ENCODE results near the gene OTULIN. TPM values are rescaled to one million over a fixed set of nuclear protein-coding genes. Genes with fewer than 3 reads are reported as not detected.

The OTULIN gene
- total and polyA plus RNA-seq, 2 experiments from 2014 or later, result 24.3 to 43.9 TPM

- Histone ChIP-seq H3K9me2 (ENCODE audit: insufficient read depth) (no peaks in the 10 kb centered on the region), H4K20me1 (replicated peaks; ENCODE audit: insufficient read depth) (no peaks in the 10 kb centered on the region), H3K36me3 (ENCODE audit: insufficient read depth) (no peaks in the 10 kb centered on the region), H2AFZ (no peak overlapping the region), H3K4me3 (no peak overlapping the region), H3K79me2 (replicated peaks; ENCODE audit: insufficient read depth) (no peaks in the 10 kb centered on the region), H3F3A (replicated peaks; ENCODE audit: low read depth) (no peaks in the 10 kb centered on the region), H3K4me2 (no peak overlapping the region), H3K27me3 (ENCODE audit: insufficient read depth) (no peaks in the 10 kb centered on the region), H3K4me1 (ENCODE audit: insufficient read depth) (peaks cover 18% of the 10 kb centered on the region), H3K27ac (ENCODE audit: low read depth) (no peak overlapping the region)
- no peak overlapping the region for H3K4me3 Mint-ChIP-seq
- ATAC-seq (no peak), DNase-seq (ENCODE audit: low spot score) (no peak)
- H3K36me3 Mint-ChIP-seq (ENCODE audit: low read depth), result no peaks in the 10 kb centered on the region; the same call in 2 of the 3 replicates
- peaks cover 16% of the 10 kb centered on the region for H3K27me3 Mint-ChIP-seq (ENCODE audit: insufficient read depth, low read depth, poor library complexity)
- no peak overlapping the region for H3K27ac Mint-ChIP-seq
- H3K9me3 Mint-ChIP-seq, result no peaks in the 10 kb centered on the region
- TF ChIP-seq, protein P1, sequence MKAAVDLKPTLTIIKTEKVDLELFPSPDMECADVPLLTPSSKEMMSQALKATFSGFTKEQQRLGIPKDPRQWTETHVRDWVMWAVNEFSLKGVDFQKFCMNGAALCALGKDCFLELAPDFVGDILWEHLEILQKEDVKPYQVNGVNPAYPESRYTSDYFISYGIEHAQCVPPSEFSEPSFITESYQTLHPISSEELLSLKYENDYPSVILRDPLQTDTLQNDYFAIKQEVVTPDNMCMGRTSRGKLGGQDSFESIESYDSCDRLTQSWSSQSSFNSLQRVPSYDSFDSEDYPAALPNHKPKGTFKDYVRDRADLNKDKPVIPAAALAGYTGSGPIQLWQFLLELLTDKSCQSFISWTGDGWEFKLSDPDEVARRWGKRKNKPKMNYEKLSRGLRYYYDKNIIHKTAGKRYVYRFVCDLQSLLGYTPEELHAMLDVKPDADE (IDR thresholded peaks at IDR 0.05), result no peak
- TF ChIP-seq JUNB (IDR thresholded peaks at IDR 0.05; ENCODE audit: unreplicated experiment) (no peak), NANOG (IDR thresholded peaks at IDR 0.05; ENCODE audit: borderline replicate concordance) (no peak), STAT1 (IDR thresholded peaks at IDR 0.05; ENCODE audit: unreplicated experiment) (no peak), POLR2AphosphoS5 (IDR thresholded peaks at IDR 0.05; ENCODE audit: low read depth) (no peak), ZNF114 (CRISPR knock-in tag; IDR thresholded peaks at IDR 0.05) (no peak), EZH2phosphoT487 (IDR thresholded peaks at IDR 0.05; ENCODE audit: unreplicated experiment) (no peak), EZH2 (IDR thresholded peaks at IDR 0.05; ENCODE audit: low read depth, unreplicated experiment) (no peak)
- TF ChIP-seq, protein P2, sequence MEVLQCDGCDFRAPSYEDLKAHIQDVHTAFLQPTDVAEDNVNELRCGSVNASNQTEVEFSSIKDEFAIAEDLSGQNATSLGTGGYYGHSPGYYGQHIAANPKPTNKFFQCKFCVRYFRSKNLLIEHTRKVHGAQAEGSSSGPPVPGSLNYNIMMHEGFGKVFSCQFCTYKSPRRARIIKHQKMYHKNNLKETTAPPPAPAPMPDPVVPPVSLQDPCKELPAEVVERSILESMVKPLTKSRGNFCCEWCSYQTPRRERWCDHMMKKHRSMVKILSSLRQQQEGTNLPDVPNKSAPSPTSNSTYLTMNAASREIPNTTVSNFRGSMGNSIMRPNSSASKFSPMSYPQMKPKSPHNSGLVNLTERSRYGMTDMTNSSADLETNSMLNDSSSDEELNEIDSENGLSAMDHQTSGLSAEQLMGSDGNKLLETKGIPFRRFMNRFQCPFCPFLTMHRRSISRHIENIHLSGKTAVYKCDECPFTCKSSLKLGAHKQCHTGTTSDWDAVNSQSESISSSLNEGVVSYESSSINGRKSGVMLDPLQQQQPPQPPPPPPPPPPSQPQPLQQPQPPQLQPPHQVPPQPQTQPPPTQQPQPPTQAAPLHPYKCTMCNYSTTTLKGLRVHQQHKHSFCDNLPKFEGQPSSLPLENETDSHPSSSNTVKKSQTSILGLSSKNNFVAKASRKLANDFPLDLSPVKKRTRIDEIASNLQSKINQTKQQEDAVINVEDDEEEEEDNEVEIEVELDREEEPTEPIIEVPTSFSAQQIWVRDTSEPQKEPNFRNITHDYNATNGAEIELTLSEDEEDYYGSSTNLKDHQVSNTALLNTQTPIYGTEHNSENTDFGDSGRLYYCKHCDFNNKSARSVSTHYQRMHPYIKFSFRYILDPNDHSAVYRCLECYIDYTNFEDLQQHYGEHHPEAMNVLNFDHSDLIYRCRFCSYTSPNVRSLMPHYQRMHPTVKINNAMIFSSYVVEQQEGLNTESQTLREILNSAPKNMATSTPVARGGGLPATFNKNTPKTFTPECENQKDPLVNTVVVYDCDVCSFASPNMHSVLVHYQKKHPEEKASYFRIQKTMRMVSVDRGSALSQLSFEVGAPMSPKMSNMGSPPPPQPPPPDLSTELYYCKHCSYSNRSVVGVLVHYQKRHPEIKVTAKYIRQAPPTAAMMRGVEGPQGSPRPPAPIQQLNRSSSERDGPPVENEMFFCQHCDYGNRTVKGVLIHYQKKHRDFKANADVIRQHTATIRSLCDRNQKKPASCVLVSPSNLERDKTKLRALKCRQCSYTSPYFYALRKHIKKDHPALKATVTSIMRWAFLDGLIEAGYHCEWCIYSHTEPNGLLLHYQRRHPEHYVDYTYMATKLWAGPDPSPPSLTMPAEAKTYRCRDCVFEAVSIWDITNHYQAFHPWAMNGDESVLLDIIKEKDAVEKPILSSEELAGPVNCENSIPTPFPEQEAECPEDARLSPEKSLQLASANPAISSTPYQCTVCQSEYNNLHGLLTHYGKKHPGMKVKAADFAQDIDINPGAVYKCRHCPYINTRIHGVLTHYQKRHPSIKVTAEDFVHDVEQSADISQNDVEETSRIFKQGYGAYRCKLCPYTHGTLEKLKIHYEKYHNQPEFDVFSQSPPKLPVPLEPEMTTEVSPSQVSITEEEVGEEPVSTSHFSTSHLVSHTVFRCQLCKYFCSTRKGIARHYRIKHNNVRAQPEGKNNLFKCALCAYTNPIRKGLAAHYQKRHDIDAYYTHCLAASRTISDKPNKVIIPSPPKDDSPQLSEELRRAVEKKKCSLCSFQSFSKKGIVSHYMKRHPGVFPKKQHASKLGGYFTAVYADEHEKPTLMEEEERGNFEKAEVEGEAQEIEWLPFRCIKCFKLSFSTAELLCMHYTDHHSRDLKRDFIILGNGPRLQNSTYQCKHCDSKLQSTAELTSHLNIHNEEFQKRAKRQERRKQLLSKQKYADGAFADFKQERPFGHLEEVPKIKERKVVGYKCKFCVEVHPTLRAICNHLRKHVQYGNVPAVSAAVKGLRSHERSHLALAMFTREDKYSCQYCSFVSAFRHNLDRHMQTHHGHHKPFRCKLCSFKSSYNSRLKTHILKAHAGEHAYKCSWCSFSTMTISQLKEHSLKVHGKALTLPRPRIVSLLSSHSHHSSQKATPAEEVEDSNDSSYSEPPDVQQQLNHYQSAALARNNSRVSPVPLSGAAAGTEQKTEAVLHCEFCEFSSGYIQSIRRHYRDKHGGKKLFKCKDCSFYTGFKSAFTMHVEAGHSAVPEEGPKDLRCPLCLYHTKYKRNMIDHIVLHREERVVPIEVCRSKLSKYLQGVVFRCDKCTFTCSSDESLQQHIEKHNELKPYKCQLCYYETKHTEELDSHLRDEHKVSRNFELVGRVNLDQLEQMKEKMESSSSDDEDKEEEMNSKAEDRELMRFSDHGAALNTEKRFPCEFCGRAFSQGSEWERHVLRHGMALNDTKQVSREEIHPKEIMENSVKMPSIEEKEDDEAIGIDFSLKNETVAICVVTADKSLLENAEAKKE (CRISPR knock-in tag; IDR thresholded peaks at IDR 0.05), result no peak
- TF ChIP-seq, protein P3, sequence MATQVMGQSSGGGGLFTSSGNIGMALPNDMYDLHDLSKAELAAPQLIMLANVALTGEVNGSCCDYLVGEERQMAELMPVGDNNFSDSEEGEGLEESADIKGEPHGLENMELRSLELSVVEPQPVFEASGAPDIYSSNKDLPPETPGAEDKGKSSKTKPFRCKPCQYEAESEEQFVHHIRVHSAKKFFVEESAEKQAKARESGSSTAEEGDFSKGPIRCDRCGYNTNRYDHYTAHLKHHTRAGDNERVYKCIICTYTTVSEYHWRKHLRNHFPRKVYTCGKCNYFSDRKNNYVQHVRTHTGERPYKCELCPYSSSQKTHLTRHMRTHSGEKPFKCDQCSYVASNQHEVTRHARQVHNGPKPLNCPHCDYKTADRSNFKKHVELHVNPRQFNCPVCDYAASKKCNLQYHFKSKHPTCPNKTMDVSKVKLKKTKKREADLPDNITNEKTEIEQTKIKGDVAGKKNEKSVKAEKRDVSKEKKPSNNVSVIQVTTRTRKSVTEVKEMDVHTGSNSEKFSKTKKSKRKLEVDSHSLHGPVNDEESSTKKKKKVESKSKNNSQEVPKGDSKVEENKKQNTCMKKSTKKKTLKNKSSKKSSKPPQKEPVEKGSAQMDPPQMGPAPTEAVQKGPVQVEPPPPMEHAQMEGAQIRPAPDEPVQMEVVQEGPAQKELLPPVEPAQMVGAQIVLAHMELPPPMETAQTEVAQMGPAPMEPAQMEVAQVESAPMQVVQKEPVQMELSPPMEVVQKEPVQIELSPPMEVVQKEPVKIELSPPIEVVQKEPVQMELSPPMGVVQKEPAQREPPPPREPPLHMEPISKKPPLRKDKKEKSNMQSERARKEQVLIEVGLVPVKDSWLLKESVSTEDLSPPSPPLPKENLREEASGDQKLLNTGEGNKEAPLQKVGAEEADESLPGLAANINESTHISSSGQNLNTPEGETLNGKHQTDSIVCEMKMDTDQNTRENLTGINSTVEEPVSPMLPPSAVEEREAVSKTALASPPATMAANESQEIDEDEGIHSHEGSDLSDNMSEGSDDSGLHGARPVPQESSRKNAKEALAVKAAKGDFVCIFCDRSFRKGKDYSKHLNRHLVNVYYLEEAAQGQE (IDR thresholded peaks at IDR 0.05; ENCODE audit: unreplicated experiment), result no peak
- peaks cover 38% of the 10 kb centered on the region for H3K4me1 Mint-ChIP-seq
Measured at GRCh38 chr5:14729448-14730385, 65.2 kb downstream of the OTULIN start.

Data from GM23338 (cell line).